IgD-negative memory B cell (primary cell): Measurements from ENCODE around the gene COL6A2. TPM values are rescaled to one million over a fixed set of nuclear protein-coding genes. Genes with fewer than 3 reads are reported as not detected.

ENCODE experiments used
- H3K27ac Mint-ChIP-seq, 3 donors: one replicate each; pipeline ENCODE4 v1.8.0; 2020 to 2022; ENCODE audit warnings: mild to moderate bottlenecking in 3 of 3, mixed read lengths in 3 of 3, moderate library complexity in 1 of 3
- H3K27me3 Mint-ChIP-seq: one replicate; pipeline ENCODE4 v1.8.0; 2021; ENCODE audit warnings: mixed read lengths
- H3K36me3 Mint-ChIP-seq: one replicate; pipeline ENCODE4 v1.8.0; 2020; ENCODE audit warnings: mild to moderate bottlenecking, mixed read lengths
- H3K4me1 Mint-ChIP-seq, 3 donors: one replicate each; pipeline ENCODE4 v1.8.0; 2020 to 2022; ENCODE audit warnings: mixed read lengths in 3 of 3, mild to moderate bottlenecking in 1 of 3
- H3K4me3 Mint-ChIP-seq, 4 donors: one replicate each; pipeline ENCODE4 v1.8.0; 2020 to 2022; ENCODE audit warnings: mild to moderate bottlenecking in 4 of 4, mixed read lengths in 4 of 4, moderate library complexity in 3 of 4
- H3K9me3 Mint-ChIP-seq, 3 donors: one replicate each; pipeline ENCODE4 v1.8.0; 2020 to 2021; ENCODE audit warnings: mixed read lengths in 3 of 3, mild to moderate bottlenecking in 1 of 3
- polyA plus RNA-seq: library from polyadenylated mRNA; unstranded; fragments of 300-500 nt; fragmentation: Illumina TruSeq; gene quantifications from one replicate; pipeline ENCODE4 v1.2.3, GENCODE V29; 2021

The COL6A2 gene
- polyA plus RNA-seq, 1 donor from 2014 or later: 0.14 TPM

DNA sequence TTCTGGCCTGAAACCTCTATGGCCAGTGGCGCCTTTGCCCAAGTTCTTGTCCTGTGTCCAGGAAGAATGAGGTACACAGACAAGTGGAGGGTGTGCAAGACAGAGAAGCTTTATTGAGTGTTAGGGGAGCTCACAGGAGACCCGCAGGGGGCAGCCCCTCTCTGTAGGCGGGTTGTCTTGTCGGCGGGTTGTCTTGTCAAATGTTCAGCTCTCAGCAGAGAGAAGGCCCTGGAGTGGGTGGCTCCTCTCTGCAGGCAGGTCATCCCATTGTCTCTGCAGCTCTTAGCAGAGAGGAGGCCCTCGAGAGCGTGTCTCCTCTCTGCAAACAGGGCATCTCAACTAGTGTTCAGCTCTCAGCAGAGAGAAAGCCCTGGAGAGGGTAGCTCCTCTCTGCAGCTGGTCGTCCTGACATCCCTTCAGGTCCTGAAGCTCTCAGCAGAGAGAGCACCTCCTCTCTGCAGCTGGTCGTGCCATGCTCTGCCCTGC is 11.0 kb downstream of the COL6A2 start:
- Mint-ChIP-seq H3K4me1 (no peaks in the 10 kb centered on the region), H3K4me3 (peak overlapping the region in 1 of 4 donors; percentile 28), H3K36me3 (peaks cover 2% of the 10 kb centered on the region), H3K9me3 (peaks cover 0 to 23% (median 23%) of the 10 kb centered on the region in 3 donors), H3K27me3 (peaks cover 4% of the 10 kb centered on the region), H3K27ac (peak overlapping the region in 1 of 3 donors; percentile 76)

DNA sequence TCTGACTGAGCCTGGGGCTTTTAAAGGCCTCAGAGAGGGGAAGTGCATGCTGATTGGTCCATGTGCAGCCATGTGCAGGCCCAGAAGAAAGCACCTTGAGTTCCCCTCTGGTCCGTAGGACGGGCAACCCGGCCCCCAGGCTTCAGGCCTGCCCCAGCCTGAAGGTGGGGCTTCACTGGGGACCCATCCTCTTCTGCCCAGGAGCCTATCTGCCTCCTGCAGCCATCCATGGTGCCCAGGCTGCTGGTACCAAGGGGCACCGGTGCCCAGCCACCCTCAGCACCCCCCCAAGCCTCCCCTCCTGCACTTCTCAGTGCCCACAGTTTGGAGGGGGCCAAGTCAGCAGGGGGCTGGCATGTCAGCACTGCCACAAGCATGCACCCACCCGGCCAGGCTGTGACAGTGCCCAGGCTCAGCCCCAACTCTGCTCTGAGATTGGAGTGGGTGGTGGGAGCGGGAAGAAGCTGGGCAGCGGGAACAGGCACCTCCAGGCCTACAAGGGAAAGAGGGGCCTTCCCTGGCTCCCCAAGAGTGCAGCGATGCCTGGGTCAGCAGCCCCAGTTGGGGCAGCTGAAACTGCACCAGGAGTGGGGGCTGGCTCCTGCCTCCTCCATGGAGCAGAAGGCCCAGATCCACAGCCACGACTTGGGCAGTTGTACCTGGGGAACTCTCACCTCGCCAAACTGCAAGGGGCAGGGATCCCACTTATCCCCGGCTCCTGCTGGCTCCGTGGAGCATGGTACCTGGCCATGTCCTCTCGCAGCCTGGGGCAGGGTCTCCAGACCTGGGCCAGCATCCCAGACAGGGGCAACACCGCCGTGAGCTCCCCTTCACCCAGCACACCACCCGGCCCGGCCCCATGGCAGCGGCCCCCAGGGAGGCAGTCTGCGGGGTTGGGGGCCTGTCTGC is 11.7 kb downstream of the COL6A2 start:
- Mint-ChIP-seq H3K27me3 (peaks cover 2% of the 10 kb centered on the region), H3K27ac (no peak overlapping the region), H3K4me1 (no peaks in the 10 kb centered on the region), H3K36me3 (no peaks in the 10 kb centered on the region), H3K9me3 (peaks cover 0 to 18% (median 16%) of the 10 kb centered on the region in 3 donors), H3K4me3 (no peak overlapping the region)

DNA sequence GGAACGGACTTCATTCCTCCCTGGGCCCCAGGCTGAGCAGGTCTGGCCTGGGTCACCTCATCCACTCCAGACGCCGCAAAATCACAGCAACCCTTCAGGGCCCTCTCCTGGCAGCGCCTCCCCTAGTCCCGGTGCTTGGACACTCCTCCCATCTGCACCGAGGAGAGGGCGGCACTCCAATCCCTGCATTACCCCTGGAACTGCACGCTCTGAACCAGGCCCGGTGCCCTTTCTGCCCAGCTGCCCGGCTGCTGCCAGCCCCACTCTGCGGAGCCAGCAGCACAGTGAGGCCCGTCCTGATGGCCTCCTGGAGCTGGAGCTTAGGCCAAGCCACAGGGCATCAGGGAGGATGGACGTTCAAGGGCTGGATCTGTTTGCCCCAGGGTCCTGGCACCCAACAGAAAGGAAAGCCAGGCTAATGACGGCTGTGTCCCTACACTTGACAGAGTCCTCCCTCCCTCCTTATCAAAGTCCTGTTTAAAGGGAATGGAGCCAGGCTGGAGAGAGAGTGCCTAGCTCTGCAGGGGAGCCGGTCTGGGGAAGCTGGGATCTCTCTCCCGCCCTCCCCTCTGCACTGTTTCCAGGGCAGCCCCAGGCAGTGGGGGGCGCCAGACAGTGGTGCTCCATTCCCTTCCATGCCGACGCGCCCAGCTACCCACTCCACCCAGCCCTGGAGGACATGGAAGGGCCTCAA is 12.7 kb downstream of the COL6A2 start:
- H3K4me1 Mint-ChIP-seq: no peaks in the 10 kb centered on the region
- no peak overlapping the region for H3K4me3 Mint-ChIP-seq

DNA sequence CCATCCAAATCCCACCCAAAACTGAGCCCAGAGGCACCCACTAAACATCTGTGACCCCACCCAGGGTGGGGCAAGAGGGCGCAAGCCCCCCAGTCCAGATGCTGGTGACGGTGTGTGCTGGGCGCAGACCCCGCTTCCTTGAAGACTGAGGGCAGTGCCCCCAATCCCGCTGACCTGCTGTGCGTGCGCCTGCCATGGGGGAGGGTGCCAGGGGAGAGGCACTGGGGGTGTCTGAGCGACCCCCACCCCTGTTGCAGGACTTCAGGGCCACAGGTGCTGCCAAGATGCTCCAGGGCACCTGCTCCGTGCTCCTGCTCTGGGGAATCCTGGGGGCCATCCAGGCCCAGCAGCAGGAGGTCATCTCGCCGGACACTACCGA is 13.3 kb downstream of the COL6A2 start:
- Mint-ChIP-seq H3K27me3 (peaks cover 2% of the 10 kb centered on the region), H3K4me1 (no peaks in the 10 kb centered on the region), H3K4me3 (no peak overlapping the region), H3K9me3 (peaks cover 0 to 17% (median 13%) of the 10 kb centered on the region in 3 donors), H3K36me3 (no peaks in the 10 kb centered on the region), H3K27ac (no peak overlapping the region)

More for the DNA sequence above, 12.7 kb downstream of the COL6A2 start:
- H3K27ac Mint-ChIP-seq: no peak overlapping the region
- peaks cover 2% of the 10 kb centered on the region for H3K27me3 Mint-ChIP-seq
- H3K9me3 Mint-ChIP-seq: peaks cover 0 to 18% (median 13%) of the 10 kb centered on the region in 3 donors
- H3K36me3 Mint-ChIP-seq: no peaks in the 10 kb centered on the region

DNA sequence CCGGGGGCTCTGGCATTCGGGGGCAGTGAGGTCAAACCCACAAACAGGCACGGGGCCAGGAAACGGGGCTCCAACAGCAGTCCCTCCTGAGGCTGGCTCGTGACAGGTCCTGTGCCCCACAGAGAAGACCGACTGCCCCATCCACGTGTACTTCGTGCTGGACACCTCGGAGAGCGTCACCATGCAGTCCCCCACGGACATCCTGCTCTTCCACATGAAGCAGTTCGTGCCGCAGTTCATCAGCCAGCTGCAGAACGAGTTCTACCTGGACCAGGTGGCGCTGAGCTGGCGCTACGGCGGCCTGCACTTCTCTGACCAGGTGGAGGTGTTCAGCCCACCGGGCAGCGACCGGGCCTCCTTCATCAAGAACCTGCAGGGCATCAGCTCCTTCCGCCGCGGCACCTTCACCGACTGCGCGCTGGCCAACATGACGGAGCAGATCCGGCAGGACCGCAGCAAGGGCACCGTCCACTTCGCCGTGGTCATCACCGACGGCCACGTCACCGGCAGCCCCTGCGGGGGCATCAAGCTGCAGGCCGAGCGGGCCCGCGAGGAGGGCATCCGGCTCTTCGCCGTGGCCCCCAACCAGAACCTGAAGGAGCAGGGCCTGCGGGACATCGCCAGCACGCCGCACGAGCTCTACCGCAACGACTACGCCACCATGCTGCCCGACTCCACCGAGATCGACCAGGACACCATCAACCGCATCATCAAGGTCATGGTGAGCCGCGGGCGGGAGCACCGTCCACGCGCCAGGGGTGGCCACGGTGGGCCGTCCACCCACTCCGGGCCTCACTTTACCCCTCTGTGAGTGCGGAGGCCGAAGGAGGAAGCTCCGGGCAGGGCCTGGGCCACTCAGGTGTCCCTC is 14.2 kb downstream of the COL6A2 start:
- Mint-ChIP-seq H3K27ac (no peak overlapping the region), H3K9me3 (peaks cover 0 to 13% (median 7%) of the 10 kb centered on the region in 3 donors), H3K4me3 (no peak overlapping the region), H3K4me1 (no peaks in the 10 kb centered on the region), H3K36me3 (no peaks in the 10 kb centered on the region), H3K27me3 (peaks cover 2% of the 10 kb centered on the region)

DNA sequence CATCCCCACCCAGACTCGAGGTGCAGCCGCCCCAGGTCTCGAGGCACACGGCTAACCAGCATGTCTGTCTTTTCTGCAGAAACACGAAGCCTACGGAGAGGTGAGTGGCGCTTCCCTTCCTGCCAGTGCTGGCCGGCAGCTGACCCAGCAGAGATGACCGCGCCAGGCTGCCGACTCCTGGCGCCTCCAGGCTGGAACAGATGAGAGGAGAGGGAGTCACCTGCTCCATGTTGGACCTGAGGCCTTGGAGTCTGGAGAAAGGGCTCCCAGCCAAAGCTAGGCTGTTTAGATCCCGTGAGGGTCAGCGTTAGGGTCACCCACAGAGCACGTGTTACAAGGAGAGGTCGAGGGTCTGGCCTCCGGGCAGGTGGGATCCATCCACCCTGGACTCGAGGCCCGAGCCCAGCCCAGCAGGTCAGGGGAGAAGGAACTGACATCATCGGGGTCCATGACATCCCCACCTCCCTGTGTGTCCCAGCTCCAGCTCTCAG is 14.9 kb downstream of the COL6A2 start:
- Mint-ChIP-seq H3K4me3 (no peak overlapping the region), H3K9me3 (peaks cover 0 to 8% (median 3%) of the 10 kb centered on the region in 3 donors), H3K4me1 (no peaks in the 10 kb centered on the region), H3K27me3 (peaks cover 2% of the 10 kb centered on the region), H3K27ac (no peak overlapping the region), H3K36me3 (no peaks in the 10 kb centered on the region)

DNA sequence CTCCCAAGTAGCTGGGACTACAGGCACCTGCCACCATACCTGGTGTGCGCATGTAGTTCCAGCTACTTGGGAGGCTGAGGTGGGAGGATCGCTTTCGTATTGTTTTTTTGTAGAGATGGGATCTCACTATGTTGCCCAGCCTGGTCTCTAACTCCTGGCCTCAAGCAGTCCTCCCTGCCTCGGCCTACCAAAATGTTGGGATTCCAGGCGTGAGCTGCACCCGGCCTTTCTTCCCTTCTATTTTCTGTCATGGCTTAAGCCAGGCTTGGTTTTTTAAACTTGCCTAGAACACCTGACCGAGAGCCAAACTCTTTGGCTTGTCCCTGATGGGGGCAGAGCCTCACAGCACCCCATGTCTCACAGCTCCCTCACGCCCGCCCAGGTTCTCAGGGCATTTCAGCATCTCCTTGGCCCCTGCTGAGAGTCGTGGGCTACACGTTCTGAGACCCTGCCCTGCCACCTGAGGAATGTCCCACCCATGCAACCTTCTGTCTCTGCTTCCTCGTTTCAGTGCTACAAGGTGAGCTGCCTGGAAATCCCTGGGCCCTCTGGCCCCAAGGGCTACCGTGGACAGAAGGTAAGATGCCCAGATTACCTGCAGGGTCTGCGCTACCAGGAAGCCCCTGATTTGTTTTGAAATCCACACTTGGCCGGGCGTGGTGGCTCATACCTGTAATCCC is 15.7 kb downstream of the COL6A2 start:
- H3K4me1 Mint-ChIP-seq: no peaks in the 10 kb centered on the region
- no peak overlapping the region for H3K4me3 Mint-ChIP-seq

DNA sequence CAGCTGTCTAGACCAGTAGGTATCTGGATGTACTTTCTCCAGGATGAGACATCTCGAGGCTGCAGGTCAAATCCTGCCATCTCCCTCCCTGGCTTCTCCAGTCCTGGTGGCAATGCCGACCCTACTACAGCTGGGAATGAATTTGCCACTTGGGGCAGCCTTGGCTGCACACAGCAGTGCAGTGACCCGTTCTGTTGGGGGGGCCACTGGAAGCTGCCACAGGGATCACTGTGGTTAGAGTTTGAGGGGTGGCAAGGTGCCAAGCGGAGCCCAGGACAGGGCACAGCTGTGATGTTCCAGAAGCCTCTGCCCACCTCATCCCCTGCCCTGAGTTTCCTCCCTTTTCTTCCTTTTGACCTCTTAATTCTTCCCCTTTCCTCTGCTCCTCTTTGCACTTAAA is 17.1 kb downstream of the COL6A2 start:
- Mint-ChIP-seq H3K27ac (no peak overlapping the region), H3K36me3 (no peaks in the 10 kb centered on the region), H3K4me3 (no peak overlapping the region), H3K4me1 (no peaks in the 10 kb centered on the region), H3K9me3 (no peaks in the 10 kb centered on the region), H3K27me3 (no peaks in the 10 kb centered on the region)

More for the DNA sequence above, 15.7 kb downstream of the COL6A2 start:
- H3K27ac Mint-ChIP-seq: no peak overlapping the region
- no peaks in the 10 kb centered on the region for H3K27me3 Mint-ChIP-seq
- peaks cover 0 to 1% (median under 1%) of the 10 kb centered on the region in 3 donors for H3K9me3 Mint-ChIP-seq
- H3K36me3 Mint-ChIP-seq: no peaks in the 10 kb centered on the region

DNA sequence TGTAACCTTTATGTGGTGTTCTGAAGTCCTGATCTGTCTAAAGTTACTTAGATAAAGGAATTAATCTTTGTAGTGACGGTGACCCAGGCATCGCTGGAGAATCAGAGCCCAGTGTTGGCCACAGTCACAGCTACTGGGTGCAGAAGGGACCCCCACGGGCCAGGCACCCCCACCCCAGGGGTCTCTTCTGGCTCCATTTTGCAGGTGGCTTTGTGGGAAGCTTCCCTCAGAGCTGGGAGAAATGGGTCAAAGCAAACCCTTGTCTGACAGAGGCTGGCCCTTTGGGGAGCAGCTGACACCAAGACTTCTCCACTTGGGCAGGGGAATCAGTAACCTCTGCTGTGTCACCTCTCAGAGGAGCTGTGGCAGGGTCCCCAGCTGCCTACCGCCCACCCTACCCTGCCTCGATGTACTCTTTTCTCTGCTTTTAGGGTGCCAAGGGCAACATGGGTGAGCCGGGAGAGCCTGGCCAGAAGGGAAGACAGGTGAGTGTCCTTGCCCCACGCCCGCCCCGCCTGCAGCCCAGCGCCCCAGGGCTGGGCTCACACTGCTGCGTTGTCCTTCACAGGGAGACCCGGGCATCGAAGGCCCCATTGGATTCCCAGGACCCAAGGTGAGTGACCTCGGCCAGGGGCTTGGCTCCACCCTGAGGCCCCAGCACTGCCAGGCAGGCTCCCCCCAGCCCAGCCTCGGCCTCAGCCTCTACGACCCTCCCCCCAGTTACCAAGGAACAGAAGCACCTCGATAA is 17.7 kb downstream of the COL6A2 start:
- H3K9me3 Mint-ChIP-seq: no peaks in the 10 kb centered on the region
- H3K27me3 Mint-ChIP-seq: no peaks in the 10 kb centered on the region
- no peaks in the 10 kb centered on the region for H3K36me3 Mint-ChIP-seq
- H3K27ac Mint-ChIP-seq: no peak overlapping the region
- no peaks in the 10 kb centered on the region for H3K4me1 Mint-ChIP-seq
- no peak overlapping the region for H3K4me3 Mint-ChIP-seq

DNA sequence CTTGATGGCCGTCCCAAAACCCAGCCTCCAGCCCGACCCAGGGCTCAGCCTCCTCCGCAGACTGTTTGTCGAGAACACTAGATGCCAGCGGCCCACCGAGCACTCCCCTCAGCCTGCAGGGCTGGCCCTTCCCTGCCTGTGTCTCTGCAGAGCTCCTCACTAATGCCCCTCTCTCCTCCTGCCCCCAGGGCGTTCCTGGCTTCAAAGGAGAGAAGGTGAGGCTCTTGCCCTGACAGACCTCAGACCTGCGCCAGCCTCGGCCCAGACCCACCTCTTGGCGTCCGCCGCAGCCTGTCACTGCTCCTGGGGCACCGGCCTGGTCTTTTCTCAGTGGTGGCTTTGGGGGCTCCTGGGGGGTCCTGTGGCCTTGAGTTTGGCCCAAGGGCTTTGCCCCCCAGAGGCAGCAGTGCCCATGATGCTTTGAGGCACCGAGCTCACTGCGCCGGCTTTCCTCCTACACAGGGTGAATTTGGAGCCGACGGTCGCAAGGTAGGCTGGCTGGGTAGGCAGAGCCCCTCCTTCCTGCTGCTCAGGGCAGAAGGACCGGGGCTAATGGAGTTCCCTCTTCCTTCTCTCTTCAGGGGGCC is 18.4 kb downstream of the COL6A2 start:
- Mint-ChIP-seq H3K27ac (no peak overlapping the region), H3K9me3 (no peaks in the 10 kb centered on the region), H3K36me3 (no peaks in the 10 kb centered on the region), H3K4me3 (no peak overlapping the region), H3K27me3 (no peaks in the 10 kb centered on the region), H3K4me1 (no peaks in the 10 kb centered on the region)

DNA sequence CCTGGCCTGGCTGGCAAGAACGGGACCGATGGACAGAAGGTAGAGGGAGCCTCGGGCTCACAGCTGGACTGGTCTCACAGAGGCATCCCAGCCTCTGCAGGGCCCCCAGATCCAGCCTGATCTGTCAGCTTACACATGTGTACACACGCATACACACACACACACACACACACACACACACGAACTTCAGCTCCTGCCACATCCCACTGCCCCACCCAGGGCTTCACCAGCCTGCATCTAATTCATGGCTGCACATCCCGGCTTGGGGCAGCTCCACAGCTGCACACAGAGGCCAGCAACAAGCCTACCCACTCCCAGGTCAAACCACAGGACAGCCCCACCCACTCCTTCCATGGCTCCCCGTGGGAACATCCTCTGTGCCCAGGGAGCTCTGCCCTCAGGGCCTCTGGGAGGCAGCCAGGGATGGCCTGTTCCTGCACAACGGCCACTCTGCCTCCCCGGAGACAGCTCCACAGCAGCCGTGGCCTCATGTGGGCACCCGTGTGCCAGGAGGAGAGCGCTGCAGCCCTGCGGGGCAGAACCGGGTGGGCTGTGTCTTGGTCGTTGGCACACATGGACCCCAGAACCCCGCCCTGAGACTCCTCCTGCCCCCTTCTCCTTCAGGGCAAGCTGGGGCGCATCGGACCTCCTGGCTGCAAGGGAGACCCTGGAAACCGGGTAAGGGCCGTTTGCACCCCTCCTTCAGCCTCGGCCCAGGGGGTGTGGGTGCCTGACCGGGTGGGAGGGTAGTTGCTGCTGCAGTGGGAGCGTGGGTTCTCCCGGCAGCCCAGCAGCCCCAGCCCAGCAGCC is 19.1 kb downstream of the COL6A2 start:
- Mint-ChIP-seq H3K4me1 (no peaks in the 10 kb centered on the region), H3K9me3 (peaks cover 0 to under 1% (median 0%) of the 10 kb centered on the region in 3 donors), H3K36me3 (no peaks in the 10 kb centered on the region), H3K27me3 (no peaks in the 10 kb centered on the region), H3K4me3 (no peak overlapping the region), H3K27ac (no peak overlapping the region)

DNA sequence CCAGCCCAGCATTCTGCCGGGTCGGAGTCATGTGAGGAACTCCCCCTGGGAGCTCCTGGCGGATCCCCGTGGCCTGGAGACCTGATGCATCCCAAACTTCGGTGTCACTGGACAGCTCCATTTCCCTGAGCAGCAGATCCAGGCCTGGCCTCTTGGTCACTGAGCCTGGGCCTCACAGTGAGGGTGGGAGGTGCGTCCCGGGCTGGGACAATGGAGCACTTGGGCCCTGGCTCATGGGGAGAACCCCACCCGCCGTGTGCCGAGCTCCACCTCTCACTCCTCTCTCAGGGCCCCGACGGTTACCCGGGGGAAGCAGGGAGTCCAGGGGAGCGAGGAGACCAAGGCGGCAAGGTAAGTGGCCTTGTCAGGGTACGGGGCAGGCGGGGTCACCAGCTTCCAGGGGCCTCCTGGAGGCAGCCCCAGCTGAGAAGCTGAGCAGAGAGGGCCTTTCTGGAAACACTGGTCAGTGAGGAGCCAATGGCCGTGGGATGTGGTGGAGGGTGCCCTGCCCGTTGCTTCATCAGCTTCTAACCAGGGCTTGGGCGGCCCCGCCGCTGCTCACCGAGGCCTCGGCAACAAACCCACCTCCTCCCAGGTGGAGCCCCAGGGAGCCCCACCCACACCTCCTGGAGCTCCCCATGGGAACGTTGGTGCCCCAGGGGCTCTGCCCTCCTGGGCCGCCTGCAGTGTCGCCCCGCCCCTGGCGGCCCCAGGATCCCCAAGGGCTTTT is 19.8 kb downstream of the COL6A2 start:
- Mint-ChIP-seq H3K4me3 (no peak overlapping the region), H3K9me3 (peaks cover 0 to 4% (median 0%) of the 10 kb centered on the region in 3 donors), H3K27ac (no peak overlapping the region)

More for the DNA sequence above, 19.8 kb downstream of the COL6A2 start:
- Mint-ChIP-seq H3K36me3 (no peaks in the 10 kb centered on the region), H3K4me1 (no peaks in the 10 kb centered on the region), H3K27me3 (no peaks in the 10 kb centered on the region)
